COR-L47 (cell line): ENCODE results near the gene ZKSCAN2.

ENCODE experiments used
- DNase-seq: peaks from one replicate; lab custom pipeline; 2025; lab: John Stamatoyannopoulos, UW

Gene ZKSCAN2

DNA sequence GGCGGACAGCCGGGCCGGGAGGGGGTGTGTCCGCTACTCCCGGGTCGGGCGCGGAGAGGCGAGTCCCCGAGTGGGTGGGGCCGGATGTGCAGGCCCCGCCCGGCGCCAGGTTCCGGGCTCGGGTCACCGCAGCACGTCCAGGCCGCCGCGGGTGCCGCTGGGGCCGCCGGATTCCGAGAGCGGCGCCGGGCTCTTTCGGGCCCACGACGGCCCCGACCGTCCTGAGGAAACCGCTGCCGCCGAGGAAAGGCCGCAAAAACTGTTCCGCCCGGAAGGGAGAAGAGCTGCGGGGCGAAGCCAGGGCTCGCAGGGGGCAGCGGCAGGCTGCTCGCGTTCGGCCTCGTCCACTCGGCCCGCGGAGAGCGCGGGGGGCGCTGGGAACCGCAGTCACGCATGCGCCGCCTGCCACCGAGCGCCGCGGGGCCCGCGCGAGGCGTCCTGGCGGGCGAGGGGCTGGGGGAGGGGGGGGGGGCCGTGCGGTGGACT, at the start of gene ZKSCAN2:
ZKSCAN2 (minus strand) TSS at position 376 of the 486 bp plus-strand sequence. CDS start 718 bp downstream, outside the sequence.
- DNase-seq: peak; percentile 84

DNA sequence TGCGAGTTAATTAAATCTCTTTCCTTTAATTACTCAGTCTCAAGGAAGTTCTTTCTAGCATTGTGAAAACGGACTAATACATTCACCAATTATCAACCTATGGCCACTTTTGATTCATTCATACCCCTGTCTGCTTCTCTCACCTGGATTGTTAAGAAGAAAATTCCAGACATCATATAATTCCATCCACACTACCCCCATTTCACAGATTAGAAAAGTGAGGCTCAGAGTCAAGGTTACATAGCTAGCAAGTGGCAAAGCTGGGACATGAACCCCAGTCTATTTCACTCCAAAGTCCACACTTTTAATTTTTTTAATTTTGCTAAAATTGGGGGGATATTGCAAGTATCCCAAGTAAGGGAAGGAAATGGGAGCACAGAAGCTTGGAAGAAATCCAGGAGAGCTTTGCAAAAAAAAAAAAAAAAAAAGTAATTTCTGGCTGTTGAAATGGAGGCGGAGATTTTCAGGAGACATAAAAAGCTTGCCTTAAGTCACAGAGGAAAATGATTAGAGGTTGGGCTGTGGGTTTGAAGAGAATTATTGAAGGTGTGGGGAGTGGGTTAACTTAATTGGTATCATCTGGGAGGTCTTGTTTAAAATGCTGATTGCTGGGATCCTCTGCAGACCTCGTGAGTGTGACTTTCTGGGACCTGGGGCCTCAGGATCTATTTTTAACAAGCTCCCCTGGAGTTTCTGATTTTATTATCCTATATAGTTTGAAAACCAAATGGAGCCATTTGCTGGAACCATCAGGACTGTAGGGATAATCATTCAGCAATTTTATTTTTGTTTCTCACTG, 42.3 kb upstream of the ZKSCAN2 start:
- no peak for DNase-seq

DNA sequence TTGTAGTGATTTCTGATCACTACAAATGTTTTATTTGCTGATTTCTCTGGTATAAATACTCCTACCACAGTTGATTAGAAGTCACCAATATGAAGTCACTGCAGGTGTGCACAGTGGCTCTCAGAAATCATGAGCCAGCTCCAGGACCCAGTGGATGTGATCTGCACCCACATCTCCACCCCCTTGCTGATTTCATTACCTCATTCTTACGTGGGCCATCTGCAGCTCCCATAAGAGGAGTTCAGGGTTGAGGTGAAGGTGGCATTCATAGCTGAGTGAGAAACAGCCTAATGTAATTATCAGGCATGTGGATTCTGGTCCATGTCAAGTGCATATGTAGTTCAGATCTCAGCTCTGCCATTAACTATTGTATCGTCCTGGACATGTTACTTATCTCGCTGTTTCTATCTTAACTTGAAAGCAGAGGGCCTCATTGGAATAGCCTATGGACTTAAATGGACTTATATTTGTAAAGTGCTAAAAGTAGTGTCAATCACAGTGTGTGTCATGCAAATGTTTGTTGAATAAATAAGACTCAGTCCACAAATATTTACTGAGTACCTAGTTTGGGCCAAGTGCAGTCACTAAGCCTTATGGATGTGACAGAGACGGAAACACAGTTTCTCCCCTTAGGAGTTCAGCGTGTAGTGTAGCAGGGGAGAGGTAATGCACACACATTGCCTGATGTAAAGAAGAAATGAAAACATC, 40.7 kb upstream of the ZKSCAN2 start:
- no peak for DNase-seq

DNA sequence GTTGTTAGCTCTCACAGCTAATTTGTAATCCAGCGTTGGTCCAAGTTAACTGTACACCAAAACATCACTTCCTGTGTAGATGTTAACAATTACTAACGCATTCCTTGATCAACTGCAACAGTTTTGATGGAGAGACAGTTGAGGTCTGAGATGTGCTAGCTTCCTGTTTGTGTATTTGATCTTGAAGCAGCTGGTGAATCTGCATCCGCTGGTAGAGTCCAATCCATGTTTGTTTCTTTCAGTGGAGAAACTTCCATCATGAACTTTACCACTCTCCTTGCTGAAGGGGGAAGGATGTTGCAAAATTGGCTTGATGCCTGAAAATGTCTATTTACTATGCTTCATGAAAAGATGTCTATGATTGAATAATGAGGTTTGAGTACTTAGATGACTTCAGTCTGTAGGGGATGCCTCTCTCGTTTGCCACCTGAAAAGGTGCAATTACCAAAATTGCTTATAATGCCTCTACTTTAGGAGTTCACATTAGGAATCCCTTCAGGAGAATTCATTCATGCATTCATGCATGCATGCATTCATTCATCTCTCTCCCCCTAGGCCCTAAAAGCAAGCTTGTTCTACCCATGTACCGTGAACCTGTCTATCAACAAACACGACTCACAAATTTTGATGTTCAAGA, 39.6 kb upstream of the ZKSCAN2 start:
- no peak for DNase-seq

GRCh38 chr16:25291580-25291979, 33.9 kb upstream of the ZKSCAN2 start:
- DNase-seq: no peak

DNA sequence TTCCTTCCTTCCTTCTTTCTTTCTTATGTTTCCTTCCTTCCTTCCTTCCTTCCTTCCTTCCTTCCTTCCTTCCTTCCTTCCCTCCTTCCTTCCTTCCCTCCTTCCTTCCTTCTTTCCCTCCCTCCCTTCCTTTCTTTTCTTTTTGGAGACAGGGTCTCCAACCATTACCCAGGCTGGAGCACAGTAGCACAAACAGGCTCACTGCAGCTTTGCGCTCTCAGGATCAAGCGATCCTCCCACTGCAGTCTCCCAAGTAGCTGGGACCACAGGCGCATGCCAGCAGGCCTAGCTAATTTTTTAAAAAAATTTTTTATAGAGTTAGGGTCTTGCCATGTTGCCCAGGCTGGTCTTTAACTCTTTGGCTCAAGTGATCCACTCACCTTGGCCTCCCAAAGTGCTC, 31.8 kb upstream of the ZKSCAN2 start:
- DNase-seq: no peak

- DNase-seq: no peak
Measured at GRCh38 chr16:25279491-25279890, 21.8 kb upstream of the ZKSCAN2 start.

DNA sequence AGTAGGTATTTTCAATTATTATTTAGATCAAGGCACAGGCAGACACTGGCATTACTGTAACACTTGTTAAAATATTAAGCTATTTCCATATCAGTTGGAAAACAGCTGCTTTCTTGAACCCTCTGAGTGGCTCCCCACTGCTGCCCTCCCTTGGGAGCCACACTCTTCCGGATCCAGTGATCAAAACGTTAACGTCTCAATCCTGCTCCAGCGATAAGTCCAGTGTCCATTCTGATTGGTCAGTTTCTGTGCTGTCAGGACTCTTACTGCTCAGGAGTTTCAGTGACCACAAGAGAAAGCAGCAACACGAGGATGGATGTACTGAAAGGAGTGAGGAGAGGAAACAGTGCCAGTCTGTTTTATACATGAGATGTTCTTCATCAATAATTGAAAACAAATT, 13.8 kb upstream of the ZKSCAN2 start:
- DNase-seq: no peak

DNA sequence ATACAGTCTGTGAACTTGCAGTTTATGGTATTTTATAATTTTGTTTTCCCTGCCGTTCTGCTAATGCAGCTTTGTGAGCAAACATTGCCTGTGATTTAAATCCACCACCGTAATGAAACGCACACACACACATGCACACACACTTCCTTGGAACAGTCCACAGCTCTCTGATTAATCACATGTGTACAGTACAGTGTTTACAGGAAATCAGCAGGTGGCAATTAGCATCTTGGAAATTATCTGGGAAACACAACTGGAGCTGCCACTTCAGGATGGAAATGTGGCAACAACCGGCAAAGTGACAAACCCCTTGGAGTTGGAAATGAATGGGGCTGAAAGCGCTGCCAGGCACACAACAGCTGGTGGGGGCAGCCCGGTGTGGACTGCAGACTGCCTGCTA, 12.9 kb upstream of the ZKSCAN2 start:
- DNase-seq: peak; percentile 40

DNA sequence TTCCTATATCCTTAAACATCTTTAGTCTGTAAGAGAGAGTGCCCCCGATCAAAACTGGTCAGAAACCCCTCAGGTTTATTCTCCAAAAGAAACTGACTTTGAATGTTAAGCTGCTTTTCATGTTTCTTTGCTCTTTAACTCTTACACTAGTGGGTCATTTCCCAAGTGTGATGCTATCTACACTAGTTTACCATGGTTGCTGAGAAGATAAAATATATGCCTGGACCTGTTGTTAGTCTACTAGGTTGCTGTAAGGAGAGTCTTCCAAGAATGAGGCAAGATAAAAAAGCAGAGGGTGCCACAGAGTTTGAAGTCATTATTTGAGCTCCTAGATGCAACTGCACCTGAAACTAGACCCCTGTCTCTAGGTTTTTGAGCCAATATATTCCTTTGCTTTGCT, 12.2 kb upstream of the ZKSCAN2 start:
- no peak for DNase-seq

GRCh38 chr16:25265968-25266367, 8.3 kb upstream of the ZKSCAN2 start:
- no peak for DNase-seq

GRCh38 chr16:25264597-25264996, 7.0 kb upstream of the ZKSCAN2 start:
- DNase-seq: no peak

DNA sequence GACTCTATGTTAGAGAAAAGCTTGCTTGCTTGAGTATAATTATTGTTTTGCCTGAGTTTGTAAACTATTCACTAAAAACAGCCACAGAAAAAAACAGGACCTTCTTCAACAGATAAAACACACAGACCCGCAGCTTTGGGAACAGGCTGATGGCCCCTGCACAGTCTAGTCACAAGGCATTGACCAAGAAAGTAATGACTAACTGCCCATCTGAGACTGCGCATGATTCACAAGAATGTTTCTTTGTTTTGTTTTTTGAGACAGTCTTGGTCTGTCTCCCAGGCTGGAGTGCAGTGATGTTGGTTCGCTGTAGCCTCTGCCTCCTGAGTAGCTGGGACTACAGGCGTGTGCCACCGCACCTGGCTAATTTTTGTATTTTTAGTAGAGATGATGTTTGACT, 2.8 kb upstream of the ZKSCAN2 start:
- DNase-seq: no peak

GRCh38 chr16:25258861-25259179, 1.2 kb upstream of the ZKSCAN2 start:
- no peak for DNase-seq

- DNase-seq: peak; percentile 93
Measured at GRCh38 chr16:25257956-25258860, 563 bp upstream of the ZKSCAN2 start.

DNA sequence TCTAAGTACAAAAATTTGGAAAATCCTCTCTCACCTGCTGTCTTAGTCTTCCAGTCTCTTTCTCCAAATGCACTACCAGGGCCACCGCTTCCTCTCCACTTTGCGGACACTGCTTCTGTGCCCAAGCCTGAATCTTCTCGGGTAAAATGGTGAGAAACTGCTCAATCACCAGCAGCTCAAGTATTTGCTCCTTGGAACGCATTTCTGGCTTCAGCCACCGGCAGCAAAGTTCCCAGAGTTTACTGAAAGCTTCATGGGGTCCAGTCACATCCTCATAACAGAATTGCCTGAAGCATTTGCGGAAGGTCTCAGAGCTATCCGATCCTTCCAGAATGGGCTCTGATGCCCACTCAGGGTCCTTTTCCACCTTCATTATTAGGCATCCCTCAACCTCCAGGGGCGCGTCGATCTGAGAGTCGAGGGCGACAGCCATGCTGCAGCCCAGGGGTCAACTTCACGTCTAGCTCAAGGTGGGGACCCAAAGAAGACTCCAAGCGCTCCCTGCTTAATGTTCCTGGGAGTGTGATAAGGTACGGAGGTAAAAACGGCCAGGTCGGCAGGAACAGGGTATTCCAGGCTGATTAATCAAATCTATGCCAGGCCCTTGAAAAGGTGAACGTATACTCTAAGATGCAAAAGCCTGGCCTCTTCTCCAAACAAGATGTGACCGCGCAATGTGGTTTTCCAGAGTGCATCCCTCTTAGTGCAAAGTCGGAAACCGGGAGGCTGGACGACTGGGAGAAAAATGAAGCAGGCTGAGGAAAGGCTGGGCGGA, 763 bp downstream of the ZKSCAN2 start:
- no peak for DNase-seq

DNA sequence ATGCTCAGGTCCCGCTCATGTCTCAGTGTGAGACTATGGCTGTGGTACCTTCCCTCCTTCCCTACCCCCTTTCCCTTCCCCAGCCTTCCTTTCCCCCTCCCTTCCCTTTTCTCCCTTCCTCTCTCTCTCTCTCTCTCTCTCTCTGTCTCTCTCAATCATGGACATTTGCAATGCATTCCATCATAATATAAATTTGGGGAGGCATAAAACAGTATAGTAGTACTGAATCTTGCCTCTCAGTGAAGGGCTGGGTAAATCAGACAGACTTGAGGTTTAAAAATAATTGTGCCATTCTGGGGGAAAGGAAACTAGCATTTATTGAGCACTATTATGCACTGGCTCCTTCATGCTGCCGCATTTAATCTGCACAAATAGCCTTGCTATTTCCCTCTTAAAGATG, 4.3 kb downstream of the ZKSCAN2 start:
- DNase-seq: no peak

DNA sequence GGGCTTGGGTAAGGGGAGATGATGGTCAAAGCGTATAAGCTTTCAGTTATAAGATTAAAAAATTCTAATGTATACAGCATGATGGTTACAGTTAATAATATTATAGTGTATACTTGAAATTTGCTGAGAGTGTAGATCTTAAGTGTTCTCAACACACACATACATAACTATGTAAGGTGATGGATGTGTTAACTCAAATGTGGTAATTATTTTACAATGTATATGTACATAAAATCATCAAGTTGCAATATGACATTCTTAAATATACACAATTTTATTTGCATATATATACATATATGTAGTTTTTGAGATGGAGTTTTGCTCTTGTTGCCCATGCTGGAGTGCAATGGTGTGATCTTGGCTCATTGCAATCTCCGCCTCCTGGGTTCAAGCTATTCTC, 7.2 kb downstream of the ZKSCAN2 start:
- no peak for DNase-seq

- no peak for DNase-seq
Measured at GRCh38 chr16:25235991-25236390, 21.7 kb downstream of the ZKSCAN2 start.

GRCh38 chr16:25228372-25228771, 29.3 kb downstream of the ZKSCAN2 start:
- no peak for DNase-seq

DNA sequence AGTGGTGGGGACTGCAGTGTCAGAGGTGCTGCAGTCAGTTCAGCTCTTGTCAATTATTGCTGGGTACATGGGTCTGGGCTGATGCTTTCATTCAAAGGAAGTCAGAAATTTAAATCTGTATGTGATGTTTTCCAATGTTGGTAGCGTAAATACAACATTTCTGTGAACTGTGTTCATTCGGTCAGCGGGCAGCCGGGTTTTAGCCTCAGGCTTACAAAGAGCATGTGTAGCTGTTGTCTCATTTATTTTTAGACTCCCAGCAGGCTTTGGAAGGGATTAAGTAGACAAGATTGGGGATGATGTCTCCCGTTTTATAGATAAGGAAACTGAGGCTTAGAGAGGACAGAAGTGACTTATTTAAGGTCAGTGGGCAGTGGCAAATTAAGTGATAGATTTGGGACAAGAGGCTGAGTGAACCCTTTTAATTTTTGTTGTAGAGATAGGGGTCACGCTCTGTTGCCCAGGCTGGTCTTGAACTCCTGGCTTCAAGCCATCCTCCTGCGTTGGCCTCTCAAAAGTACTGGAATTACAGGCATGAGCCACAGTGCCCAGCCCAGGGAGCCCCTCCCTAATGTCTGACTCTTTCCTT, 32.8 kb downstream of the ZKSCAN2 start:
- no peak for DNase-seq
